Upper lobe of right lung (tissue), 1 donor: ENCODE results near the gene VWA1. TPM values are rescaled to one million over a fixed set of nuclear protein-coding genes. Genes with fewer than 3 reads are reported as not detected.

Source experiments
- ATAC-seq: fragments of 200-7000 bp; cut with Tn5 transposase; one replicate; pipeline ENCODE4 v1.9.1; 2020; ENCODE audit warnings: mild to moderate bottlenecking, moderate library complexity
- DNase-seq: peaks from one replicate; pipeline ENCODE4 v3.0.0-alpha.2; 2020
- H3K27ac ChIP-seq: fragments of 200-600 bp; one replicate; pipeline ENCODE4 v1.8.0; 2022
- H3K27me3 ChIP-seq: fragments of 200-600 bp; one replicate; pipeline ENCODE4 v1.8.0; 2022; ENCODE audit warnings: mild to moderate bottlenecking
- H3K36me3 ChIP-seq: fragments of 200-600 bp; one replicate; pipeline ENCODE4 v1.8.0; 2022
- H3K4me1 ChIP-seq: fragments of 200-600 bp; one replicate; pipeline ENCODE4 v1.8.0; 2022
- H3K4me3 ChIP-seq: fragments of 200-600 bp; one replicate; pipeline ENCODE4 v1.8.0; 2022; ENCODE audit warnings: mild to moderate bottlenecking
- H3K9me3 ChIP-seq: fragments of 200-600 bp; one replicate; pipeline ENCODE4 v1.8.0; 2022
- intact Hi-C: fragments of 100-400 bp; cut with DNase I; formaldehyde crosslinking; loops from one replicate; pipeline ENCODE4 v1.11.0; 2022
- total RNA-seq: library from RNA; stranded (reverse); fragmentation: NEBNext Ultra II Directional; extraction: Animal tissue kit (Norgen Biotek cat#: 25700); gene quantifications from one replicate; pipeline ENCODE4 v1.2.1, GENCODE V29; 2021
- TF ChIP-seq, protein P1 (sequence below): fragments of 200-600 bp; IDR thresholded peaks from one replicate; pipeline ENCODE4 v1.8.0; 2022; ENCODE audit warnings: antibody characterized with exemption
- donor health status: DM: no; HTN: yes; CAD: no; lungs with severe emphysema.

The VWA1 gene
- total RNA-seq, 1 donor from 2014 or later, result 87.4 TPM

- TF ChIP-seq, protein P1, sequence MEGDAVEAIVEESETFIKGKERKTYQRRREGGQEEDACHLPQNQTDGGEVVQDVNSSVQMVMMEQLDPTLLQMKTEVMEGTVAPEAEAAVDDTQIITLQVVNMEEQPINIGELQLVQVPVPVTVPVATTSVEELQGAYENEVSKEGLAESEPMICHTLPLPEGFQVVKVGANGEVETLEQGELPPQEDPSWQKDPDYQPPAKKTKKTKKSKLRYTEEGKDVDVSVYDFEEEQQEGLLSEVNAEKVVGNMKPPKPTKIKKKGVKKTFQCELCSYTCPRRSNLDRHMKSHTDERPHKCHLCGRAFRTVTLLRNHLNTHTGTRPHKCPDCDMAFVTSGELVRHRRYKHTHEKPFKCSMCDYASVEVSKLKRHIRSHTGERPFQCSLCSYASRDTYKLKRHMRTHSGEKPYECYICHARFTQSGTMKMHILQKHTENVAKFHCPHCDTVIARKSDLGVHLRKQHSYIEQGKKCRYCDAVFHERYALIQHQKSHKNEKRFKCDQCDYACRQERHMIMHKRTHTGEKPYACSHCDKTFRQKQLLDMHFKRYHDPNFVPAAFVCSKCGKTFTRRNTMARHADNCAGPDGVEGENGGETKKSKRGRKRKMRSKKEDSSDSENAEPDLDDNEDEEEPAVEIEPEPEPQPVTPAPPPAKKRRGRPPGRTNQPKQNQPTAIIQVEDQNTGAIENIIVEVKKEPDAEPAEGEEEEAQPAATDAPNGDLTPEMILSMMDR, result no peak
- Histone ChIP-seq H3K27me3 (no peaks in the 10 kb centered on the region), H3K36me3 (peaks cover 71% of the 10 kb centered on the region), H3K27ac (peak overlapping the region; percentile 94), H3K9me3 (no peaks in the 10 kb centered on the region), H3K4me1 (peaks cover 22% of the 10 kb centered on the region), H3K4me3 (peak overlapping the region; percentile 99)
- intact Hi-C loops, result no loop called here
- ATAC-seq, result no peak
- no peak for DNase-seq
These were observed 37.5 kb upstream of the VWA1 start for GRCh38 chr1:1397839-1398523.

DNA sequence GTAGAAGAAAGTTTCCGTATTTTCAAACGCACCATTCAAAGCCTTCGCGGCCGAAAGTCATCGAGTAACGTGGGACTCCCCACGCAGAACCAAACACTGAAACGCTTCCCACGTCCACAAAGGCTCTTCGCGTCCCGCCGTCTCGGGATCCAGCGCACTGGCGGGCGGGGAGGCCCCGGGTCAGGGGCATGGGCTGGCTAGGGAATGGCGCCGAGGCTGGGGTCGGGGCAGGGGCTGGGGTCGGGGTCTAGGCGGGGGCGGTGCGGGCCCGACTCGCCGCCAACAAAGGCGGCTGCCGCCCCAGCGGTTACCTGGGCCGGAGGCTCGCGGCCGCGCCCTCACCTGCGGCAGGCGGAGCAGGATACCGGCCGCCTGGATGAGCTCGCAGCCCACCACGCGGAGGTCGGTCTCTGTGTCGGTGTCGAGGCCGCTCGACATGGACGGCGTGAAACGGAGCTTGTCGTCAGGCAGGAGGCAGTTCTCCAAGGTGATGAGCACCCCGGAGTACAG, 36.8 kb upstream of the VWA1 start:
- TF ChIP-seq, protein P1, result no peak
- H3K27me3 ChIP-seq, result no peaks in the 10 kb centered on the region
- ATAC-seq (peak; percentile 1), DNase-seq (no peak)
- H3K4me1 ChIP-seq, result peaks cover 22% of the 10 kb centered on the region
- H3K4me3 ChIP-seq, result peak overlapping the region; percentile 99
- H3K27ac ChIP-seq, result peak overlapping the region; percentile 94
- intact Hi-C loops, result no loop called here
- no peaks in the 10 kb centered on the region for H3K9me3 ChIP-seq
- peaks cover 71% of the 10 kb centered on the region for H3K36me3 ChIP-seq

DNA sequence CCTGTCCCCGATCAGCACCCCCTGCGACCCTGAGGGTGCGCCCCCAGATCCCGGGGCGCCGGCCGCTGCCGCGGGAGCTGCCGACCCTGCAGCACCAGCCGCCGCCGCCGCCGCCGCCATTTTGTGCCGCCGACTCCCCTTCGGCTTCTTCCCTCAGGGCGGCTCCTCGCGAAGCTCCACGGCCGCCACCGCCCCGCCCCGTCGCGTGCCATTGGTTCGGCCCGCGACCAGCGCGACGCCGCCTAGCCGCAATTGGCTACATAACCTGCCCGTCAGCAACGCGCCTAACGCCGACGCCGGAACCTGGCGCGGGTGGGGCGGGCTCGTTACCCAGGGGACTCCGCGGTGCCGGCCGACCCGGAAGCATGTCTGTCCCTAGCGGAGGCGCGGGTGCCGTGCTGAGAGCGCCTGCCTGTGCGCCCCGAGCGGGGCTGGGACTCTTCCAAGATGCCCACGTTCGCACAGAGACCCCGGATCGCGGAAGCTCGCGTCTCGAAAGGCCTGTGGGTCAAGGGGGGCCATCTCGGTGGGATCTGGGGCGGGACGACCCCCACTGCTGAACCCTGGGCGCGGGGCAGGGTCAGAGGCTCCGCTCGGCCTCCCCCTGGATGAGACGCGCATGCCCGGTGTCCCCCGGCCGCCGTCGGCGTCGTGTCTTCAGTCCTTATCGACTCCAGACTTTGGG, 36.2 kb upstream of the VWA1 start, which contains the start of gene CCNL2:
CCNL2 (minus strand) TSS at position 149 of the 685 bp plus-strand sequence; CDS start at position 120, 29 bp downstream.
- Histone ChIP-seq H3K27ac (peak within 1 kb of the TSS; percentile 94), H3K9me3 (no peaks in the 10 kb centered on the region), H3K4me1 (peaks cover 22% of the 10 kb centered on the region), H3K4me3 (peak within 1 kb of the TSS; percentile 99), H3K36me3 (peaks cover 68% of the 10 kb centered on the region), H3K27me3 (no peaks in the 10 kb centered on the region)
- intact Hi-C loops, result no loop called here
- DNase-seq (peak; percentile 100), ATAC-seq (peak; percentile 98)
- TF ChIP-seq, protein P1, result peak; percentile 64

DNA sequence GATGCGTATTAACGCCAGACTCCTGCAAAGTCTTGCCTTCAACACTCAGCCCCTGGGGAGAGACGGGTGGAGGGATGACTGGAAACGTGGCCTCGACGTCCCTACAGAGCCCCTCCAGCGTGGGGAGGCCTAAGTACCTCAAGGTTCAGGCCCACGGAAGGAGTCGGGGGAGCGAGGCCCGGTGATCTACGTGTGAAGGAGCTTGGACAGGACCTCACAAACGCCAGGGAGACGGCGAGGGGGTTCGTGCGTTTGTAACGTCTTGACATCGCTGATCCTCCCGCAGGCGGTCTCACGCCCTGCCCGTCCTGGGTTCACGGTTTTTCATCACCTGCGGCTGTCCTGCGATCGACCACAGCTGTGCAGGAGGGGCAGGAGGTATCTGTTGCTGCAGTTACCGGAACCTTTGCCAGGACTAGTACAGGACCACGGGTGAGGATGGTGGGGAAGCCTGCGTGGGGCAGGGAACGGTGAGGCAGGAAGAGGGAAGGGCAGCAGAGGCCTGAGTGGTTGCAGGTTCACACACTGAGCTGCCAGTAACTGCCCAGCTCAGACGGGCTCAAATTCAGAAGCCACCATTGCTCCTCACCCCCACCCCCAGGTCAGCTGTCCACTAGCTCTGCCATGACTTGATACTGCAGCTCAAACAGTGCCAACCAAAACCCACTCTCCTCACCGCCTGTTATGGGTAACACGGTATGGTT, 35.5 kb upstream of the VWA1 start:
- Histone ChIP-seq H3K36me3 (peaks cover 68% of the 10 kb centered on the region), H3K4me3 (peak overlapping the region; percentile 99), H3K9me3 (no peaks in the 10 kb centered on the region), H3K4me1 (peaks cover 22% of the 10 kb centered on the region), H3K27me3 (no peaks in the 10 kb centered on the region), H3K27ac (peak overlapping the region; percentile 94)
- ATAC-seq (no peak), DNase-seq (no peak)
- TF ChIP-seq, protein P1, result no peak
- intact Hi-C loops, result no loop called here

GRCh38 chr1:1400576-1401456, 34.7 kb upstream of the VWA1 start:
- H3K9me3 ChIP-seq, result no peaks in the 10 kb centered on the region
- TF ChIP-seq, protein P1, result no peak
- H3K27ac ChIP-seq, result peak overlapping the region; percentile 94
- DNase-seq (no peak), ATAC-seq (no peak)
- peaks cover 25% of the 10 kb centered on the region for H3K4me1 ChIP-seq
- H3K4me3 ChIP-seq, result peak overlapping the region; percentile 99
- no peaks in the 10 kb centered on the region for H3K27me3 ChIP-seq
- peaks cover 68% of the 10 kb centered on the region for H3K36me3 ChIP-seq
- intact Hi-C loops, result no loop called here
